ENCODE data around the gene GPR87. TPM values are rescaled to one million over a fixed set of nuclear protein-coding genes. Genes with fewer than 3 reads are reported as not detected.
A peak's percentile ranks its signal among the peaks of the same experiment; 100 is the strongest.

GPR87 gene, protein sequence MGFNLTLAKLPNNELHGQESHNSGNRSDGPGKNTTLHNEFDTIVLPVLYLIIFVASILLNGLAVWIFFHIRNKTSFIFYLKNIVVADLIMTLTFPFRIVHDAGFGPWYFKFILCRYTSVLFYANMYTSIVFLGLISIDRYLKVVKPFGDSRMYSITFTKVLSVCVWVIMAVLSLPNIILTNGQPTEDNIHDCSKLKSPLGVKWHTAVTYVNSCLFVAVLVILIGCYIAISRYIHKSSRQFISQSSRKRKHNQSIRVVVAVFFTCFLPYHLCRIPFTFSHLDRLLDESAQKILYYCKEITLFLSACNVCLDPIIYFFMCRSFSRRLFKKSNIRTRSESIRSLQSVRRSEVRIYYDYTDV
- total RNA-seq: 7.0 and 8.8 TPM in 2 replicates
- 11.0 and 13.2 TPM in 2 replicates for polyA plus RNA-seq

GRCh38 chr3:151316267-151316991 is at the start of gene GPR87:
Gene GPR87 (minus strand): TSS chr3:151316820. CDS start chr3:151300100, 16,720 bp downstream.
- Histone ChIP-seq H2AFZ (no peak within 1 kb of the TSS), H3K27ac (peak within 1 kb of the TSS; percentile 73), H3K9me3 (ENCODE audit: low read depth) (no peaks in the 10 kb centered on the region), H4K20me1 (ENCODE audit: insufficient read depth, poor library complexity, severe bottlenecking) (no peaks in the 10 kb centered on the region), H3K4me2 (peak within 1 kb of the TSS; percentile 12), H3K4me1 (ENCODE audit: insufficient read depth) (no peaks in the 10 kb centered on the region), H3K36me3 (replicated peaks; ENCODE audit: insufficient read depth, low read depth) (no peaks in the 10 kb centered on the region), H3K4me3 (no peak within 1 kb of the TSS), H3K9me2 (replicated peaks; ENCODE audit: insufficient read depth) (no peaks in the 10 kb centered on the region), H3K79me2 (no peaks in the 10 kb centered on the region), H3K27me3 (no peaks in the 10 kb centered on the region)
- DNase-seq (ENCODE audit: low spot score): peak; percentile 59
- TF ChIP-seq CTCF (IDR thresholded peaks at IDR 0.05; ENCODE audit: poor library complexity) (no peak), EZH2 (IDR thresholded peaks at IDR 0.05; ENCODE audit: borderline replicate concordance) (no peak), EZH2phosphoT487 (IDR thresholded peaks at IDR 0.05; ENCODE audit: low read depth, severe bottlenecking, unreplicated experiment) (no peak)
- 58% methylated on average over 7 of the region's 7 CpGs for WGBS (ENCODE audit: low lambda C conversion rate, missing lambda C conversion rate)

DNA sequence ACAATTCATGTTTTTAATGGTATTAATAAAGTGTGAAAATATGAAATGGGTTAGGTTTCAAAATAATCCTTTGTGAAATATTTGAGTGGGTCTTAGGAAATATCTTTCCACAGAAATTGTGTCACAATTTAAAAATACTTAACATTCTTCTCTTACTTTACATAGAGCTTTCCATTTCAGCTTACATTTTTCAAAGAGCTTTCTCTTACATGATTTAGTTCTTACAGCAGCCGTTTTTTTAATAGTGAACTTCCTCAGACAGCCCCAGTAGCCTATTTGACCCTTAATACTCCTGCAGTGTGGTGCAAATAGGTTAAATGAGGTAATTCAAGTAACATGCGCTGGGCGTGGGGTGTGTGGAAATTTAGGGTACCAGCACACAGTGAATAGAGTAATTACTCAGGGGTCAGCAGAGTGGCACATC is 46.1 kb upstream of the GPR87 start:
- TF ChIP-seq EZH2 (IDR thresholded peaks at IDR 0.05; ENCODE audit: borderline replicate concordance) (no peak), CTCF (IDR thresholded peaks at IDR 0.05; ENCODE audit: poor library complexity) (no peak)
- H3K79me2 ChIP-seq: no peaks in the 10 kb centered on the region
- H3K27ac ChIP-seq: no peak overlapping the region
- no peaks in the 10 kb centered on the region for H4K20me1 ChIP-seq (ENCODE audit: insufficient read depth, poor library complexity, severe bottlenecking)
- no peaks in the 10 kb centered on the region for H3K27me3 ChIP-seq
- H3K4me2 ChIP-seq: no peak overlapping the region
- H3K4me3 ChIP-seq: no peak overlapping the region
- 82% methylated on average over 3 of the region's 3 CpGs for WGBS (ENCODE audit: low lambda C conversion rate, missing lambda C conversion rate)
- H3K9me2 ChIP-seq (replicated peaks; ENCODE audit: insufficient read depth): no peaks in the 10 kb centered on the region
- DNase-seq (ENCODE audit: low spot score): no peak
- H2AFZ ChIP-seq: no peak overlapping the region
- no peaks in the 10 kb centered on the region for H3K36me3 ChIP-seq (replicated peaks; ENCODE audit: insufficient read depth, low read depth)
- H3K9me3 ChIP-seq (ENCODE audit: low read depth): no peaks in the 10 kb centered on the region
- no peaks in the 10 kb centered on the region for H3K4me1 ChIP-seq (ENCODE audit: insufficient read depth)

DNA sequence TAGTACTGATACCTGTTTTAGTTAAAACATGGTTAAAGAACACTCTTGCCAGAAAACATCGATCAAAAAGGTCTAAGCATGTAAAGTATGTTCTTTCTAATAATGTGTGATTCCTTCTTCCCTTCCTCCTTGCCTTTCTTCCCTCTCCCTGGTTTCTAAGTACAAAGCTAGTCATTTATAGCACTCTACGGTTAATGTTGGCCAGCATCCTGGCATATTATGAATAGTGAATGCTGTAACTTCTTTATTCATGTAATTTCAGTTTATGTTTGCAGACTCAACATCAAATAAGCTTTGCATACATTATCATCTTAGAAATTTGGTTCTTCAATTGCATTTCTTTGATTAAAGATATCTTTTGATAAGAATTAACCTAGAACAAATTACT is 40.8 kb upstream of the GPR87 start:
- Histone ChIP-seq H3K9me2 (replicated peaks; ENCODE audit: insufficient read depth) (no peaks in the 10 kb centered on the region), H3K79me2 (no peaks in the 10 kb centered on the region), H3K36me3 (replicated peaks; ENCODE audit: insufficient read depth, low read depth) (no peaks in the 10 kb centered on the region), H4K20me1 (ENCODE audit: insufficient read depth, poor library complexity, severe bottlenecking) (no peaks in the 10 kb centered on the region), H2AFZ (no peak overlapping the region), H3K4me3 (no peak overlapping the region), H3K27me3 (no peaks in the 10 kb centered on the region), H3K9me3 (ENCODE audit: low read depth) (no peaks in the 10 kb centered on the region), H3K27ac (no peak overlapping the region), H3K4me1 (ENCODE audit: insufficient read depth) (no peaks in the 10 kb centered on the region), H3K4me2 (no peak overlapping the region)
- 77% methylated on average over 2 of the region's 2 CpGs for WGBS (ENCODE audit: low lambda C conversion rate, missing lambda C conversion rate)
- no peak for DNase-seq (ENCODE audit: low spot score)
- no peak for TF ChIP-seq EZH2phosphoT487 (IDR thresholded peaks at IDR 0.05; ENCODE audit: low read depth, severe bottlenecking, unreplicated experiment)
- no peak for TF ChIP-seq EZH2 (IDR thresholded peaks at IDR 0.05; ENCODE audit: borderline replicate concordance)
- TF ChIP-seq CTCF (IDR thresholded peaks at IDR 0.05; ENCODE audit: poor library complexity): no peak
